ENCODE measurements around the gene ST6GAL2.

Gene ST6GAL2

DNA sequence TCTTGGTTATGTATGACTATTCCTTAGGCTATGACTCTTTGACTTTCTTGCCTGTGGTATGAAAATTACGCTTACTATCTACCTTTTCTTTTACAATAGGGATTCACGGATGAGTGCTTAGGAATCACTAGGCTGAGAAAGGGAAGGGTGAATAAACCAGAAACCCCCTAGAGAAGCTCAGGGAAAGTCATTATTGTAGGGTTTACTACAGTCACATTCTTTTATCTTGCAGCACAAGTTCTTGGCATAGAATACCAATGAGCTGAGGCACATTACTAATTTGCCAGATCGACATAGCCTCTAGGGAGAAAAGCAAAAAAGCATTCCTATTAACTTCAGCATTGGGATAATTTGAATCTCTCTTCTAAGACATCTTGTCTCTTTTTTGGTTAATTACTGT lies 103.3 kb downstream of the ST6GAL2 start:
- no peak for DNase-seq (ENCODE audit: low spot score in 2 of 2)

DNA sequence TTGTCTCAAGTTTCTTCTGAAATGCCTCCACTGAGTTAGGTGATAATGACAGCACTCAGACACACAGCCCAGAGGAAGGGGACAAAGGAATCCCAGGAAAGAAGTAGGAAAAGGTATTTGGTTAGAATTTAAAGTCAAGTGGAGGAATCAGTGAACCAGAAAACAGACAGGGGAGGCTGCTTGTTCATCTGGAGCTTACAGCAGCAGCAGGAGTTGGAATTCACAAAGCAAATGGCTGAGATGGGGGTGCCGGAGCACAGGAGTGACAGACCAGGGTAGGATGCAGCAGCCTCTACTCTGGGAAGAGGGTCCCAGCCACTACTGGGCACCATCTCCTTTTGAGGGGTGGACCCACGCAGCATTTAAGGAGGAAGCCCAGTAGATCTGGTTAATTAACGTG lies 104.8 kb downstream of the ST6GAL2 start:
- Histone ChIP-seq H3K9me3 (no peaks in the 10 kb centered on the region), H3K36me3 (replicated peaks) (no peaks in the 10 kb centered on the region), H3K27me3 (ENCODE audit: low read depth) (no peaks in the 10 kb centered on the region), H3K4me1 (no peaks in the 10 kb centered on the region), H3K4me3 (no peak overlapping the region)
- in situ Hi-C loops (cut with MboI; ENCODE audit: low sequenced_read_pairs) = no loop called here
- DNase-seq (ENCODE audit: low spot score in 2 of 2) = no peak

More for the DNA sequence above, 103.3 kb downstream of the ST6GAL2 start:
- Histone ChIP-seq H3K4me3 (no peak overlapping the region), H3K27me3 (ENCODE audit: low read depth) (no peaks in the 10 kb centered on the region), H3K9me3 (no peaks in the 10 kb centered on the region), H3K36me3 (replicated peaks) (no peaks in the 10 kb centered on the region), H3K4me1 (no peaks in the 10 kb centered on the region)
- in situ Hi-C loops (cut with MboI; ENCODE audit: low sequenced_read_pairs) = no loop called here

DNA sequence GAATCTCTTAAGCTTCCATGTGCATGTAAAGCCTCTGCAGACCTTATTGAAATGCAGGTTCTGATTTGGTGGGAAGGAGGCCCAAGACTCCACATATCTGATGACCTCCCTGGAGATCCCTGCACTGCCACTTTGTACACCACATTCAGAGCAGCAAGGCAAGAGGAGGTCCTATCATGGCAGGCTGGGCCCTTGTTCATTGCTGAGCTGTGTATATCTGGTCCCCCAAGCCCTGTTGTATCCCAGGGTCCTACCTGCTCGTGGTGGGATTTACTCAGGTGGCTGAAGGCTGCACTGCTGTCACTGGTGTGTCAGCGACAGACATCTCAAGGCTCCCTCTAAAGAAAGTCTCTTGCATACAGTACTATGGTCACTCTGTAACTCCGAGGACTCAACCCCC lies 114.2 kb downstream of the ST6GAL2 start:
- no peaks in the 10 kb centered on the region for H3K27me3 ChIP-seq (ENCODE audit: low read depth)
- no peaks in the 10 kb centered on the region for H3K9me3 ChIP-seq
- no peaks in the 10 kb centered on the region for H3K4me1 ChIP-seq
- DNase-seq (ENCODE audit: low spot score in 2 of 2) = no peak
- in situ Hi-C loops (cut with MboI; ENCODE audit: low sequenced_read_pairs) = no loop called here
- H3K4me3 ChIP-seq = no peak overlapping the region
- no peaks in the 10 kb centered on the region for H3K36me3 ChIP-seq (replicated peaks)

DNA sequence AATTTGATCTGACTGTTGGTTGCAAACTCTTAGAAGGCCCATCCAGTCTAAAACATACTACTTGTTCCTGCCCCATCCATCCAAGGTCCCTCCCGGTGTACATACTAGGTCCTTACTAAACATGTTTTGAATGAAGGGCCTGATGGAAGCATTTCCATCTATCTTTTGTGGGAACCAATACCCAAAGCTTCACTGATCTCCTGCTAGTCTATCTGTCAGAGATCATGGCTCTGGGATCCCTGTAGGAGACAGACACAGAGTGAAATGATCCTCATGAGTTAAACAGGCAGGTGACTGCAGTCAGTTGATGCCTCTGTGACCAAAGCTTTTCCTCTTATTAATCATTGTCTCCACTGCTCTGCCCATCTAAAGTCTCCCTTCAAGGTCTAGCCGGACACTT lies 115.0 kb downstream of the ST6GAL2 start:
- Histone ChIP-seq H3K9me3 (no peaks in the 10 kb centered on the region), H3K36me3 (replicated peaks) (no peaks in the 10 kb centered on the region), H3K4me3 (no peak overlapping the region), H3K27me3 (ENCODE audit: low read depth) (no peaks in the 10 kb centered on the region), H3K4me1 (no peaks in the 10 kb centered on the region)
- DNase-seq (ENCODE audit: low spot score in 2 of 2) = no peak
- in situ Hi-C loops (cut with MboI; ENCODE audit: low sequenced_read_pairs) = no loop called here

DNA sequence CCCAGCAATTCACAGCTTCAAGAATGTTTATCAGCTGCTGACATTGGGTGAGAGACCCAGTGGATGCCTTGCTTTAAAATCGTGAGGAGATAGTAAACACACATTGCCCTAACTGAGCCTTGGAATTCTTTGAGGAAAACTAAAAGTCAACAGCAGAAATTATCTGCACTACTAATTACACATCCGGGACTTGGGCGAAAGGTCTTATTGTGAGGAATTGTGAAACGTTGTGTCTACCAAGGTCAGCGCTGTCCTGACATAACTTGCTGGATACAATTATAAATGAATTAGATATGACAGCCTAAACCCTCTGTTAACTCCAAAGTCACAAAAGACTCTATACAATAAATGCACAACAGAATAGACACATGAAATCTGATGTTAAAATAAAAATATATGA lies 121.4 kb downstream of the ST6GAL2 start:
- no peak overlapping the region for H3K4me3 ChIP-seq
- H3K9me3 ChIP-seq = no peaks in the 10 kb centered on the region
- no peaks in the 10 kb centered on the region for H3K4me1 ChIP-seq
- no peak for DNase-seq (ENCODE audit: low spot score in 2 of 2)
- H3K27me3 ChIP-seq (ENCODE audit: low read depth) = no peaks in the 10 kb centered on the region
- in situ Hi-C loops (cut with MboI; ENCODE audit: low sequenced_read_pairs) = no loop called here
- no peaks in the 10 kb centered on the region for H3K36me3 ChIP-seq (replicated peaks)

DNA sequence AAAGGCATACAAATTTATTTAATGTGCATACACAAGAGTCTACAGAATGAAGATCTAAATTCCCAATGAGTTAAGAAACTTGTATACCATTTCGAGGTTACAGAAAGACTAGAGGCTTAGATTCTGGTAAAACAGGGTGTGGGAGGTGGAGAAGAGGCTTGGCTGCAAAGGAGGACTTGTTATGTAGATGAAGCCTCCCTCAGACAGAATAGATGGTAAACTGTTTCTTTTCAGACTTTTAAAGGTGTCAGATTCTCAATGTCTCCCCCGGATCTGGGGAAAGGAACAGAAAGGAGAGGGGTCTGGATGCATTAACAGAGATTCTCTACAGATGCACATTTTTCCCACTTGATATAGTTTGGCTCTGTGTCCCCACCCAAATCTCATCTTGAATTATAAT lies 126.0 kb downstream of the ST6GAL2 start:
- no peak for DNase-seq (ENCODE audit: low spot score in 2 of 2)
- no peaks in the 10 kb centered on the region for H3K9me3 ChIP-seq
- no peaks in the 10 kb centered on the region for H3K4me1 ChIP-seq
- in situ Hi-C loops (cut with MboI; ENCODE audit: low sequenced_read_pairs) = no loop called here
- no peaks in the 10 kb centered on the region for H3K27me3 ChIP-seq (ENCODE audit: low read depth)
- H3K4me3 ChIP-seq = no peak overlapping the region
- H3K36me3 ChIP-seq (replicated peaks) = no peaks in the 10 kb centered on the region

DNA sequence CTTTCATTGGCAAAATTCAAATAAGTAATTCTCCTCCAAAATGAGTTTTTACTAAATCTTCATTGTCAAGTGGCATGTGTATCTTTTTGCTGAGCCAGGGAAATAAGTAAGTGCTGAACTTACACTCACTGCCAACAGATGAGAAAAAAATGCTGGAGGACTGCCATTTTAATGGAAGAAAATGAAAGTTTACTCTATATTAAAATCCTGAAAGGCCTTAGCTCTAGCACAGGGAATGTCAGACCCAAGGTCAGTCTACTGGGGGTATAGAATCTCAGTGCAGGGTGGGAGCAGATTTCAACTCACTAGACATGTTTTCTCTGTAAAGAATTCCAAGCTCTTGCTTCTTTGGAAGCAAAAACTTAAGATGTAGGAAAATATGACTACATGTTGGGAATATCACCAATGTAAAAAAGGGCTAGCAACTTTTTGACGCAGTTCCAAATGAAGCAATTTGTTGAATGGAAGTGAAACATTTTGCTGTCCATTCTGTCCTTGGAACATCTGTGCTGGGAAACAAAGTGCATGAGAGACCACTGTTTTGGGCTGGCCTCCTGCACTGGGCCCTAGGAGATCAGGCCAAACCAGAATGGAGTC lies 127.0 kb downstream of the ST6GAL2 start:
- in situ Hi-C loops (cut with MboI; ENCODE audit: low sequenced_read_pairs) = no loop called here
- no peaks in the 10 kb centered on the region for H3K36me3 ChIP-seq (replicated peaks)
- no peaks in the 10 kb centered on the region for H3K9me3 ChIP-seq
- no peak for DNase-seq (ENCODE audit: low spot score in 2 of 2)
- H3K27me3 ChIP-seq (ENCODE audit: low read depth) = no peaks in the 10 kb centered on the region
- H3K4me1 ChIP-seq = no peaks in the 10 kb centered on the region
- no peak overlapping the region for H3K4me3 ChIP-seq

Data from HAP-1 (cell line).